PC-9 (cell line): ENCODE data around the gene TTBK1. TPM values are rescaled to one million over a fixed set of nuclear protein-coding genes. Genes with fewer than 3 reads are reported as not detected.

ENCODE experiments used
- BruUV-seq: library from RNA; stranded (reverse); fragments of 400-500 nt; replicated peaks from 2 replicates; lab custom pipeline; 2021; lab: Mats Ljungman, UMichigan
- CTCF ChIA-PET: fragments of 300-600 bp; sonication (Branson Sonifier 250); formaldehyde crosslinking; loops from one replicate; lab custom pipeline; 2022; ENCODE audit warnings: antibody characterized with exemption; lab: Charles Lee
- POLR2A ChIA-PET: fragments of 300-600 bp; sonication (Branson Sonifier 250); formaldehyde crosslinking; loops from one replicate; lab custom pipeline; 2022; ENCODE audit warnings: antibody characterized with exemption; ENCODE audit not compliant: unreplicated experiment; lab: Charles Lee
- DNase-seq, 2 experiments: peaks; one replicate each; pipeline versions ENCODE4 v3.0.0 to v3.0.0-alpha.2; 2015 to 2022; ENCODE audit warnings: mixed read lengths in 1 of 2
- H2AFZ ChIP-seq: fragments of 200-600 bp; sonication (generic); 2 replicates; pipeline ENCODE4 v1.8.1; 2017; ENCODE audit warnings: antibody characterized with exemption
- H3F3A ChIP-seq: fragments of 200-600 bp; sonication (generic); 2 replicates; pipeline ENCODE4 v1.8.1; 2017; ENCODE audit warnings: antibody characterized with exemption, mild to moderate bottlenecking, low read depth; ENCODE audit not compliant: insufficient read depth
- H3K27ac ChIP-seq: fragments of 200-600 bp; sonication (generic); 2 replicates; pipeline ENCODE4 v1.6.1; 2016; ENCODE audit warnings: mixed run types
- H3K27me3 ChIP-seq: fragments of 200-600 bp; sonication (generic); 2 replicates; pipeline ENCODE4 v1.6.1; 2016; ENCODE audit warnings: low read depth, mixed run types; ENCODE audit not compliant: insufficient read depth
- H3K36me3 ChIP-seq: fragments of 200-600 bp; sonication (generic); 2 replicates; pipeline ENCODE4 v1.6.1; 2016; ENCODE audit warnings: low read depth, mixed run types
- H3K4me1 ChIP-seq: fragments of 200-600 bp; sonication (generic); replicated peaks from 2 replicates; pipeline ENCODE4 v1.6.1; 2016; ENCODE audit warnings: mixed run types; ENCODE audit not compliant: insufficient read depth
- H3K4me2 ChIP-seq: fragments of 200-600 bp; sonication (generic); 2 replicates; pipeline ENCODE4 v1.6.1; 2017; ENCODE audit warnings: mixed run types
- H3K4me3 ChIP-seq: fragments of 200-600 bp; sonication (generic); 2 replicates; pipeline ENCODE4 v1.6.1; 2016; ENCODE audit warnings: mixed run types
- H3K79me2 ChIP-seq: fragments of 200-600 bp; sonication (generic); 2 replicates; pipeline ENCODE4 v1.6.1; 2017; ENCODE audit warnings: low read depth, mixed run types
- H3K9me2 ChIP-seq: fragments of 200-600 bp; sonication (generic); 2 replicates; pipeline ENCODE4 v1.8.1; 2017; ENCODE audit warnings: mild to moderate bottlenecking; ENCODE audit not compliant: insufficient read depth
- H3K9me3 ChIP-seq: fragments of 200-600 bp; sonication (generic); 2 replicates; pipeline ENCODE4 v1.8.1; 2016; ENCODE audit warnings: low read depth; ENCODE audit not compliant: insufficient read depth
- H4K20me1 ChIP-seq: fragments of 200-600 bp; sonication (generic); 2 replicates; pipeline ENCODE4 v1.8.1; 2017; ENCODE audit not compliant: insufficient read depth
- EZH2 ChIP-seq: fragments of 200-600 bp; sonication (generic); IDR thresholded peaks from 2 replicates; pipeline ENCODE4 v1.8.0; 2017; ENCODE audit warnings: antibody characterized with exemption, low read depth
- intact Hi-C: fragments of 100-400 bp; cut with micrococcal nuclease; formaldehyde crosslinking; loops from one replicate; pipeline ENCODE4 v1.10.0; 2022; ENCODE audit not compliant: unreplicated experiment
- total RNA-seq: library from RNA; stranded (reverse); gene quantifications from 2 replicates; pipeline ENCODE4 v1.2.3, GENCODE V29; 2021
- TF ChIP-seq, protein P1 (sequence below): fragments of 200-600 bp; sonication (generic); conservative IDR thresholded peaks from 2 replicates; pipeline ENCODE4 v1.6.1; 2017; ENCODE audit warnings: mixed run types, antibody characterized with exemption, mild to moderate bottlenecking, moderate library complexity

TTBK1 gene
- total RNA-seq, 1 experiment from 2014 or later = 0.07 TPM

DNA sequence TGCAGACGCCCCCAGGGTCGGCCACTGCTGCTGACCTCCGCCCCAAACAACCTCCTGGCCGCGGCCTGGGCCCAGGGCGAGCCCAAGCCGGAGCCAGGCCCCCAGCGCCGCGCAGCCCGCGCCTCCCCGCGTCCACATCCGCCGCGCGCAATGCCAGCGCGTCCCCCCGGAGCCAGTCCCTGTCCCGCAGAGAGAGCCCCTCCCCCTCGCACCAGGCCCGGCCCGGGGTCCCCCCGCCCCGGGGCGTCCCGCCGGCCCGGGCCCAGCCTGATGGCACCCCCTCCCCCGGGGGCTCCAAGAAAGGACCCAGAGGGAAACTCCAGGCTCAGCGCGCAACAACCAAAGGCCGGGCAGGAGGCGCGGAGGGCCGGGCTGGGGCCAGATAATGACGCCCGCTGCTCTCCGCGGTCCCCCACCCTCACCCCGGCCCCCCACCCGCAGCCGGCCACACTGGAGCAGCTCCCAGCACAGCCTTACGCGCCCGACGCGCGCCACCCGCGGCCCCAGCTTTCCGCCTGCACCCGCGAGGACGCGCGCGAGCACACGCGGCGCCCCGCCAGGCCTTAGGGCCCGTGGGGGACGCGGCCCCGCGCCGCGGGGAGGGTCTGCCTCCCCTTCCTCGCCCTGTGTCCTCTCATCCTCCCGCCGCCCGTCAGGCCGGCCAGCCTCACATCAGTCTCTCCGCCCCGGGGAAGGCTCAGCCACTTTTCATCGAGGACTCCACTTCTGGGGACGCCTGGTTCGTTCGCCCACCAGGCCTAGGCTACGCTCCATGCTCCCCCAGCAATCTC is 41.9 kb downstream of the TTBK1 start:
- intact Hi-C loops = no loop called here
- no peaks in the 10 kb centered on the region for H3K36me3 ChIP-seq
- no TSS peak for BruUV-seq
- no peak overlapping the region for H3K4me2 ChIP-seq
- H2AFZ ChIP-seq = no peak overlapping the region
- no peaks in the 10 kb centered on the region for H3K79me2 ChIP-seq
- H3K4me3 ChIP-seq = no peak overlapping the region
- peaks cover 30% of the 10 kb centered on the region for H3K27me3 ChIP-seq
- no peaks in the 10 kb centered on the region for H3F3A ChIP-seq
- POLR2A ChIA-PET = no interaction called here
- no peaks in the 10 kb centered on the region for H3K9me3 ChIP-seq
- no peaks in the 10 kb centered on the region for H4K20me1 ChIP-seq
- DNase-seq = no peak
- CTCF ChIA-PET = no interaction called here
- no peak for TF ChIP-seq EZH2
- TF ChIP-seq, protein P1, sequence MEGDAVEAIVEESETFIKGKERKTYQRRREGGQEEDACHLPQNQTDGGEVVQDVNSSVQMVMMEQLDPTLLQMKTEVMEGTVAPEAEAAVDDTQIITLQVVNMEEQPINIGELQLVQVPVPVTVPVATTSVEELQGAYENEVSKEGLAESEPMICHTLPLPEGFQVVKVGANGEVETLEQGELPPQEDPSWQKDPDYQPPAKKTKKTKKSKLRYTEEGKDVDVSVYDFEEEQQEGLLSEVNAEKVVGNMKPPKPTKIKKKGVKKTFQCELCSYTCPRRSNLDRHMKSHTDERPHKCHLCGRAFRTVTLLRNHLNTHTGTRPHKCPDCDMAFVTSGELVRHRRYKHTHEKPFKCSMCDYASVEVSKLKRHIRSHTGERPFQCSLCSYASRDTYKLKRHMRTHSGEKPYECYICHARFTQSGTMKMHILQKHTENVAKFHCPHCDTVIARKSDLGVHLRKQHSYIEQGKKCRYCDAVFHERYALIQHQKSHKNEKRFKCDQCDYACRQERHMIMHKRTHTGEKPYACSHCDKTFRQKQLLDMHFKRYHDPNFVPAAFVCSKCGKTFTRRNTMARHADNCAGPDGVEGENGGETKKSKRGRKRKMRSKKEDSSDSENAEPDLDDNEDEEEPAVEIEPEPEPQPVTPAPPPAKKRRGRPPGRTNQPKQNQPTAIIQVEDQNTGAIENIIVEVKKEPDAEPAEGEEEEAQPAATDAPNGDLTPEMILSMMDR = no peak
- H3K4me1 ChIP-seq = no peaks in the 10 kb centered on the region
- no peak overlapping the region for H3K27ac ChIP-seq
- H3K9me2 ChIP-seq = no peaks in the 10 kb centered on the region

- Histone ChIP-seq H4K20me1 (no peaks in the 10 kb centered on the region), H3K27me3 (peaks cover 24% of the 10 kb centered on the region), H3K4me2 (no peak overlapping the region), H3K27ac (no peak overlapping the region), H3K9me2 (no peaks in the 10 kb centered on the region), H3K4me3 (no peak overlapping the region), H3F3A (no peaks in the 10 kb centered on the region), H3K36me3 (no peaks in the 10 kb centered on the region), H3K4me1 (no peaks in the 10 kb centered on the region), H3K79me2 (no peaks in the 10 kb centered on the region), H2AFZ (no peak overlapping the region), H3K9me3 (no peaks in the 10 kb centered on the region)
- intact Hi-C loops = no loop called here
- ChIA-PET POLR2A (no interaction called here), CTCF (no interaction called here)
- BruUV-seq = no TSS peak
- TF ChIP-seq, protein P1 = no peak
- no peak for TF ChIP-seq EZH2
- no peak for DNase-seq
These were observed 42.6 kb downstream of the TTBK1 start for GRCh38 chr6:43285832-43286231.

- H3K9me3 ChIP-seq = no peaks in the 10 kb centered on the region
- CTCF ChIA-PET = no interaction called here
- no peaks in the 10 kb centered on the region for H3K36me3 ChIP-seq
- H4K20me1 ChIP-seq = no peaks in the 10 kb centered on the region
- intact Hi-C loops = no loop called here
- no peak for DNase-seq
- no peaks in the 10 kb centered on the region for H3F3A ChIP-seq
- no peak overlapping the region for H2AFZ ChIP-seq
- no peak overlapping the region for H3K4me3 ChIP-seq
- TF ChIP-seq EZH2 = no peak
- TF ChIP-seq, protein P1 = no peak
- peaks cover 21% of the 10 kb centered on the region for H3K27me3 ChIP-seq
- no peaks in the 10 kb centered on the region for H3K79me2 ChIP-seq
- H3K27ac ChIP-seq = no peak overlapping the region
- no TSS peak for BruUV-seq
- H3K4me2 ChIP-seq = no peak overlapping the region
- H3K4me1 ChIP-seq = no peaks in the 10 kb centered on the region
- POLR2A ChIA-PET = no interaction called here
- H3K9me2 ChIP-seq = no peaks in the 10 kb centered on the region
These were observed 43.2 kb downstream of the TTBK1 start for GRCh38 chr6:43286456-43286979.
